T-helper 2 cell treated with Interferon-gamma antibody and Interleukin-4, amounts not matched to agents 100 ng/mL and 5 ng/mL, for 36 hours (primary cell): Measurements from ENCODE around the gene CRB2. TPM values are rescaled to one million over a fixed set of nuclear protein-coding genes. Genes with fewer than 3 reads are reported as not detected.

Source experiments
- intact Hi-C: fragments of 100-400 bp; cut with micrococcal nuclease; formaldehyde crosslinking; loops from one replicate; pipeline ENCODE4 v1.15.1; 2023
- total RNA-seq: library from RNA; stranded (reverse); gene quantifications from 2 replicates; pipeline ENCODE4 v1.2.3, GENCODE V29; 2022

CRB2 gene
- total RNA-seq, 1 donor from 2014 or later = not detected

- intact Hi-C loops = no loop called here
Observed at GRCh38 chr9:123361086-123361730, 5.2 kb downstream of the CRB2 start.

GRCh38 chr9:123361731-123362510 lies 5.9 kb downstream of the CRB2 start:
- intact Hi-C loops = no loop called here

- intact Hi-C loops = no loop called here
Observed at GRCh38 chr9:123362856-123363255, 6.9 kb downstream of the CRB2 start.

- intact Hi-C loops = no loop called here
Observed at GRCh38 chr9:123364241-123364824, 8.3 kb downstream of the CRB2 start.

- intact Hi-C loops = no loop called here
Observed at GRCh38 chr9:123365287-123365880, 9.4 kb downstream of the CRB2 start.

- intact Hi-C loops = no loop called here
Observed at GRCh38 chr9:123365881-123366528, 10.0 kb downstream of the CRB2 start.

- intact Hi-C loops = no loop called here
Observed at GRCh38 chr9:123368023-123368422, 12.0 kb downstream of the CRB2 start.

- intact Hi-C loops = no loop called here
Observed at GRCh38 chr9:123368536-123369153, 12.6 kb downstream of the CRB2 start.

- intact Hi-C loops = no loop called here
Observed at GRCh38 chr9:123369296-123369695, 13.3 kb downstream of the CRB2 start.

- intact Hi-C loops = no loop called here
Observed at GRCh38 chr9:123370108-123370507, 14.1 kb downstream of the CRB2 start.

GRCh38 chr9:123370526-123371227 lies 14.7 kb downstream of the CRB2 start:
- intact Hi-C loops = no loop called here

- intact Hi-C loops = no loop called here
Observed at GRCh38 chr9:123371228-123371584, 15.2 kb downstream of the CRB2 start.

GRCh38 chr9:123371805-123372590 lies 16.0 kb downstream of the CRB2 start:
- intact Hi-C loops = no loop called here

GRCh38 chr9:123372766-123373446 lies 16.9 kb downstream of the CRB2 start:
- intact Hi-C loops = no loop called here

GRCh38 chr9:123373447-123373923 lies 17.5 kb downstream of the CRB2 start:
- intact Hi-C loops = no loop called here

GRCh38 chr9:123373946-123374345 lies 17.9 kb downstream of the CRB2 start:
- intact Hi-C loops = no loop called here

GRCh38 chr9:123375469-123376132 lies 19.6 kb downstream of the CRB2 start:
- intact Hi-C loops = no loop called here

GRCh38 chr9:123376218-123377071 lies 20.4 kb downstream of the CRB2 start:
- intact Hi-C loops = no loop called here
